C4-2B (cell line): Measurements from ENCODE around the gene ABCG1.

Experiments
- H3K27ac ChIP-seq: fragments of 450-650 bp; 2 replicates; pipeline ENCODE4 v1.5.1; 2017
- CTCF ChIP-seq: fragments of 450-650 bp; conservative IDR thresholded peaks from 2 replicates; pipeline ENCODE4 v1.5.1; 2017; ENCODE audit warnings: mild to moderate bottlenecking
- ZFX ChIP-seq: fragments of 450-650 bp; IDR thresholded peaks from 2 replicates; pipeline ENCODE4 v1.6.1; 2017

Gene ABCG1

DNA sequence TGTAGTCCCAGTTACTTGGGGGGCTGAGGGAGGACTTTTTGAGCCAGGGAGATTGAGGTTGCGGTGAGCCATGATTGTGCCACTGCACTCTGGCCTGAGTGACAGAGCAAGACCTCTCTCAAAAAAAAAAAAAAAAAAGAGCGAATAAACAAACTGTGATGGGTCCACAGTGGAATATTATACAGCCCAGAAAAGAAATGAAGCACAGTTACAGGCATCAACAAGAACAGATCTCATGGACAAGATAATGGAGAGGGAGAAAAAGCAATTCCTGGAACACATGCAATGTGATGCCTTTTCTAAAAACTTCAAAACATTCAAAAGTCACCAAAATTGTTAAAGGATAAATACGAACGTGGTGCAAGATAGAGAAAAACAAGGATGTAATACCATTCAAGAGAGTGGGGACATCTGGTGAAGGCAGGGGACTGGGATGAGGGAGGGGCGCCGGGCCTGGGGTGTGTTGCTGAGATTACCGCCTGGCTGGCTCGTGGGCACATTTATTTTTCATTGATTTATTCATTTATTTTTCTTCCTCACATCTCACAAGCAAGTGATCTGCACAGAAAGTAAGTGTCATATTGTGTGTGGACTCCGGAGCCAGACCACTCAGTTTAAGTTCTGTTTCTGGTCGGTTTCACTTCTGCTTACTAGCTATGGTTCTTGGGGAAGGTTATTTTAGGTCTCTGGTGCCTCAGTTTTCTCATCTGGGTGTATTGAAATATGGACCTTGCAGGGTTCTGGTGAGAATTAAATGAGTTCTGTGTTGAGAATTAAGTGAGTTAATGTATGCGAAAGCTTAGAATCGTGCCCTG, 30.1 kb downstream of the ABCG1 start:
- H3K27ac ChIP-seq, result no peak overlapping the region
- TF ChIP-seq ZFX (no peak), CTCF (no peak)

- TF ChIP-seq CTCF (no peak), ZFX (no peak)
- no peak overlapping the region for H3K27ac ChIP-seq
Observed at GRCh38 chr21:42250422-42251403, 31.8 kb downstream of the ABCG1 start.

GRCh38 chr21:42251654-42252324, 32.8 kb downstream of the ABCG1 start:
- TF ChIP-seq CTCF (no peak), ZFX (no peak)
- H3K27ac ChIP-seq, result no peak overlapping the region

DNA sequence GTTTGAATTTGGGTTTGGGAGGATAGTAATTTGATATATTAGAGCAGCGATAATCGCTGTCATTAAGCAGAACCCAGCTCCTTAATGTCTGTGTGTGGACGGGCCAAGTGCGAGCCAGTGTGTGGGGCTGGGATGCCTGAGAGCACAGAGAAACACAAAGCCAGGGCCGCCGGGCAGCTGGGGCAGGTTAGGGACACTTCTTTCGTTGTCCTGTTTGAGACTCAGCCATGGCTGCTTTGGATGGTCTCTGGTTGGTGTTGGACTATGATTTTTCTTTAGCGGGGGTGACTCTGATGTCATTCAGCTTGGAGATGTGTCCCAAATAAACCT, 33.4 kb downstream of the ABCG1 start:
- no peak overlapping the region for H3K27ac ChIP-seq
- TF ChIP-seq ZFX (no peak), CTCF (no peak)

- TF ChIP-seq ZFX (no peak), CTCF (no peak)
- H3K27ac ChIP-seq, result no peak overlapping the region
Observed at GRCh38 chr21:42252778-42253340, 33.9 kb downstream of the ABCG1 start.

GRCh38 chr21:42253466-42253865, 34.5 kb downstream of the ABCG1 start:
- no peak overlapping the region for H3K27ac ChIP-seq
- TF ChIP-seq CTCF, result no peak
- TF ChIP-seq ZFX, result no peak
